Dedifferentiated amniotic fluid mesenchymal stem cell (primary cell): ENCODE measurements around the gene KHNYN.
"Not testable (repeated sequence)": the region's sequence is repeated elsewhere in the genome, so short reads cannot be mapped to it uniquely, and the experiment has no call there.

Experiments used
- DNase-seq: peaks from one replicate; pipeline ENCODE4 v3.0.0-alpha.2; 2016; ENCODE audit errors: extremely low spot score

The KHNYN gene

GRCh38 chr14:24429395-24430142, at the start of gene KHNYN, which contains the start of gene CBLN3:
Gene KHNYN (plus strand): TSS chr14:24429954. CDS start chr14:24430731, 777 bp downstream.
Gene CBLN3 (minus strand): TSS chr14:24429668. CDS start chr14:24429054, 614 bp downstream.
- DNase-seq, result peak; percentile 97

GRCh38 chr14:24381363-24382063, 48.2 kb upstream of the KHNYN start:
- no peak for DNase-seq

GRCh38 chr14:24382064-24382371, 47.7 kb upstream of the KHNYN start:
- no peak for DNase-seq

GRCh38 chr14:24384169-24384568, 45.6 kb upstream of the KHNYN start:
- DNase-seq, result no peak

- DNase-seq, result no peak
Measured at GRCh38 chr14:24385524-24385923, 44.2 kb upstream of the KHNYN start.

- DNase-seq, result no peak
Measured at GRCh38 chr14:24387009-24387345, 42.8 kb upstream of the KHNYN start.

GRCh38 chr14:24387579-24387978, 42.2 kb upstream of the KHNYN start:
- not testable (repeated sequence) for DNase-seq

- no peak for DNase-seq
Measured at GRCh38 chr14:24388474-24389179, 41.1 kb upstream of the KHNYN start.

- DNase-seq, result no peak
Measured at GRCh38 chr14:24389226-24389848, 40.4 kb upstream of the KHNYN start.

- DNase-seq, result no peak
Measured at GRCh38 chr14:24390701-24391468, 38.9 kb upstream of the KHNYN start.

GRCh38 chr14:24392325-24393091, 37.2 kb upstream of the KHNYN start:
- DNase-seq, result no peak

- no peak for DNase-seq
Measured at GRCh38 chr14:24394275-24394674, 35.5 kb upstream of the KHNYN start.

GRCh38 chr14:24395609-24396582, 33.9 kb upstream of the KHNYN start:
- DNase-seq, result no peak

GRCh38 chr14:24397639-24398292, 32.0 kb upstream of the KHNYN start:
- DNase-seq, result no peak

GRCh38 chr14:24398293-24398652, 31.5 kb upstream of the KHNYN start:
- DNase-seq, result no peak

GRCh38 chr14:24398653-24399446, 30.9 kb upstream of the KHNYN start, which contains the start of gene NYNRIN:
Gene NYNRIN (plus strand): TSS chr14:24399003. CDS start chr14:24399247, 244 bp downstream.
- no peak for DNase-seq

- no peak for DNase-seq
Measured at GRCh38 chr14:24399447-24399822, 30.3 kb upstream of the KHNYN start.

GRCh38 chr14:24399999-24400718, 29.6 kb upstream of the KHNYN start:
- no peak for DNase-seq
